Measurements from ENCODE around the gene GCDH.

DNA sequence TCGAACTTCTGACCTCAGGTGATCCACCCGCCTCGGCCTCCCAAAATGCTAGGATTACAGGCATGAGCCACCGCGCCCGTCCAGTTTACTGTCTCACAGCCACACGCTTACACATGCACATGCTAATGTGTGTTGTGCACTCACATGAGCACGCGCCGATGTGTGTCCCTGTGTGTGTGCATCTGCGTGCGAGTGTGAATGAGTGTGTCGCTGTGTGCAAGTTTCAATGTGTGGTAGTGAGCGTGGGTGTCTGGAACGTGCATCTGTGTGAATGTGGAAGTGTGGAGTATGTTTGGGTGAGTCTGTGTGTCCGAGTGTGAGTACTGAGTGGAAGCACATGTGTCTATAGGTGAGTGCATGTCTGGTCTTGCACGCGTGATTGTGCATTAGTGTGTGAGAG lies 48.4 kb upstream of the GCDH start:
- TF ChIP-seq, protein P1, sequence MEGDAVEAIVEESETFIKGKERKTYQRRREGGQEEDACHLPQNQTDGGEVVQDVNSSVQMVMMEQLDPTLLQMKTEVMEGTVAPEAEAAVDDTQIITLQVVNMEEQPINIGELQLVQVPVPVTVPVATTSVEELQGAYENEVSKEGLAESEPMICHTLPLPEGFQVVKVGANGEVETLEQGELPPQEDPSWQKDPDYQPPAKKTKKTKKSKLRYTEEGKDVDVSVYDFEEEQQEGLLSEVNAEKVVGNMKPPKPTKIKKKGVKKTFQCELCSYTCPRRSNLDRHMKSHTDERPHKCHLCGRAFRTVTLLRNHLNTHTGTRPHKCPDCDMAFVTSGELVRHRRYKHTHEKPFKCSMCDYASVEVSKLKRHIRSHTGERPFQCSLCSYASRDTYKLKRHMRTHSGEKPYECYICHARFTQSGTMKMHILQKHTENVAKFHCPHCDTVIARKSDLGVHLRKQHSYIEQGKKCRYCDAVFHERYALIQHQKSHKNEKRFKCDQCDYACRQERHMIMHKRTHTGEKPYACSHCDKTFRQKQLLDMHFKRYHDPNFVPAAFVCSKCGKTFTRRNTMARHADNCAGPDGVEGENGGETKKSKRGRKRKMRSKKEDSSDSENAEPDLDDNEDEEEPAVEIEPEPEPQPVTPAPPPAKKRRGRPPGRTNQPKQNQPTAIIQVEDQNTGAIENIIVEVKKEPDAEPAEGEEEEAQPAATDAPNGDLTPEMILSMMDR (IDR thresholded peaks at IDR 0.05), result no peak
- TF ChIP-seq POLR2A (IDR thresholded peaks at IDR 0.05), result no peak
